Measurements from ENCODE around the gene ARCN1. TPM values are rescaled to one million over a fixed set of nuclear protein-coding genes. Genes with fewer than 3 reads are reported as not detected.

ARCN1 gene
- total RNA-seq, 1 experiment from 2014 or later: 330 TPM

DNA sequence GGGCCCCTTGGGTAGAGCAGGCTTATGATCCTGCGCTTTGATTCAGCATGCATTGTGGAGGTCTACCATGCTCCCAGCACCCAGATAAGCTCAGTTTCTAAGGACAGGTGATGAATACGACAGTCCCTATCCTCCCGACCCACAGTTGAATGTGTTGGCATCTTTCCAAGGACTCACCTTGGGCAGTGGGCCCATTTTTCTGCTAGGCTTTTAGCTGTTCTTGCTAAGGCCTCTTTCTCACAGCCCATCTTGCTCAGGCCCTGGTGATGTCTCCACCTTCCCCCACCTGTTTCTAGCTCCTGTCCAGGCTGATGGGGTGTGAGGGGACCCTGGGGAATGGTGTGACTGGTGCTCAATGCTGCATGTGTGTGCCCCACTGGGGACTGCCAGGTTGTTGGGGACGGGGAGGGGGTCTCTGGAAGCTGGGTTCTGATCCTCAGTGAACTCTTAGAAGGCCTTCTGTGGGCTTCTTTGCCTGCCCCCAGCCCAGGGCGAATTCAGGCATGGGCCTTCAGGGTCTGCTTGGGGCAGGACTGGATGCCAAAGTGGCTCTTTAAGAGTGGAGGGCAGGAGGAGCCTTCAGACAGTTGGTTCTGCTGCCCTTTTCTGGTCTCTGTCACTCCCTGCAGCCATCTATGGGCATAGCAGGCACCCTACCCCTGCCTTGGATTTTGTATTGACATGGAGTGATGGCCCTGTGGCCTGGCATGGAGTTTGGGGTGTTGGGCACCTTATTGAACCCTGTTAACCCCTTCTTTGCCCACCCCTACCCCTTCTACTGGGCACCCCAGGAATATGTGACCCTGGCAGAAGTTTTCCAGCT, 68.3 kb downstream of the ARCN1 start:
- Histone ChIP-seq H3K9me3 (no peaks in the 10 kb centered on the region), H3K27me3 (replicated peaks; ENCODE audit: control insufficient read depth, insufficient read depth, low read length) (no peaks in the 10 kb centered on the region), H3K4me3 (ENCODE audit: low read depth, low read length) (no peak overlapping the region), H3K36me3 (ENCODE audit: control insufficient read depth, insufficient read depth, low read length) (peaks cover 9% of the 10 kb centered on the region), H3K4me1 (no peaks in the 10 kb centered on the region)
- POLR2A ChIA-PET: interaction anchor here (0.6 kb wide), 1 partner anchor 12 kb away, joined by 3 read pairs; no protein-coding TSS in a partner anchor
- no peak overlapping the region for H3K27ac Mint-ChIP-seq (ENCODE audit: unreplicated experiment)
- H3K4me1 Mint-ChIP-seq (ENCODE audit: low read depth, unreplicated experiment): no peaks in the 10 kb centered on the region
- TF ChIP-seq, protein P1, sequence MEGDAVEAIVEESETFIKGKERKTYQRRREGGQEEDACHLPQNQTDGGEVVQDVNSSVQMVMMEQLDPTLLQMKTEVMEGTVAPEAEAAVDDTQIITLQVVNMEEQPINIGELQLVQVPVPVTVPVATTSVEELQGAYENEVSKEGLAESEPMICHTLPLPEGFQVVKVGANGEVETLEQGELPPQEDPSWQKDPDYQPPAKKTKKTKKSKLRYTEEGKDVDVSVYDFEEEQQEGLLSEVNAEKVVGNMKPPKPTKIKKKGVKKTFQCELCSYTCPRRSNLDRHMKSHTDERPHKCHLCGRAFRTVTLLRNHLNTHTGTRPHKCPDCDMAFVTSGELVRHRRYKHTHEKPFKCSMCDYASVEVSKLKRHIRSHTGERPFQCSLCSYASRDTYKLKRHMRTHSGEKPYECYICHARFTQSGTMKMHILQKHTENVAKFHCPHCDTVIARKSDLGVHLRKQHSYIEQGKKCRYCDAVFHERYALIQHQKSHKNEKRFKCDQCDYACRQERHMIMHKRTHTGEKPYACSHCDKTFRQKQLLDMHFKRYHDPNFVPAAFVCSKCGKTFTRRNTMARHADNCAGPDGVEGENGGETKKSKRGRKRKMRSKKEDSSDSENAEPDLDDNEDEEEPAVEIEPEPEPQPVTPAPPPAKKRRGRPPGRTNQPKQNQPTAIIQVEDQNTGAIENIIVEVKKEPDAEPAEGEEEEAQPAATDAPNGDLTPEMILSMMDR (IDR thresholded peaks at IDR 0.05; ENCODE audit: insufficient read depth in 1 of 2, low read depth in 1 of 2, low read length in 1 of 2, severe bottlenecking in 1 of 2, unreplicated experiment in 1 of 2): peak; percentile 29 to 62
- BruUV-seq (replicated peaks): no TSS peak
- DNase-seq: peak in 1 of 2 experiments; percentile 47
- H3K4me3 Mint-ChIP-seq (ENCODE audit: unreplicated experiment): no peak overlapping the region
- no peaks in the 10 kb centered on the region for H3K27me3 Mint-ChIP-seq (ENCODE audit: insufficient read depth, unreplicated experiment)
- H3K9me3 Mint-ChIP-seq (ENCODE audit: unreplicated experiment): no peaks in the 10 kb centered on the region
- intact Hi-C loops (cut with micrococcal nuclease; ENCODE audit: unreplicated experiment): loop anchor here (1.0 kb wide), 2 partner anchors 33 to 45 kb away; partner anchors contain the start of gene PHLDB1
- H3K36me3 Mint-ChIP-seq (ENCODE audit: insufficient read depth, unreplicated experiment): peaks cover 18% of the 10 kb centered on the region
- CTCF ChIA-PET: interaction anchor here (0.6 to 1.0 kb wide), 3 partner anchors 20 to 200 kb away, joined by 3 to 7 read pairs (median 3); no protein-coding TSS in a partner anchor

DNA sequence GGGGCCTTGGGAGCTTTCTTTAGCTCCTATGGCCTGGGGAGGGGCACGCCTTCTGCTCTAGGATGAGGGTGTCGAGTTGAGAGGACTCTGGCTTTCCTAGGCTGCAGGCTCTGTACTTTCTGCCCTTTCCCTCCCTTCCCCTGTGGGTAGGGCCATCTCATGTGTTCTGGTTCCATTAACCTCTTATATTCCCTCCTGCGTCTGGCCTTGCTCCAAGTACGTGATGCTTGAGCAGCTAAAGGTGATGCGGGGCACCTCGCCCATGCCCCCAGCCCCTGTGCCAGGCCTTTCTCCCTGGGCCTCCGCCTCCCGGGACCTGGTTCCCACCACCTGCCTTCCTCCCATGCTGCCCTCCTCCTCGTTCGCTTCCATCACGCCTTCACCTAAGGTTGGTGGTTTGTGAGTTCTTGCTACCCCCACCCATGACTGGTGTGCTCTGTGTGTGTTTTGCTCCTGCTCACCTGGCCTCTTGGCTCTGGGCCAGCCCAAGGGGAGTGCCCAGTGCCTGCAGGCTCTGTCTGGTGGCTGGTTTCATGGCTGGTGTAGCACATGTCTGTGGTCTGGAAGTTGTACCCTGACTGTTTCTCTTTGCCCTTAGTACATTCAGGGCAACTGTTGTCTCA, 69.3 kb downstream of the ARCN1 start:
- TF ChIP-seq, protein P1 (IDR thresholded peaks at IDR 0.05; ENCODE audit: insufficient read depth in 1 of 2, low read depth in 1 of 2, low read length in 1 of 2, severe bottlenecking in 1 of 2, unreplicated experiment in 1 of 2): no peak
- Mint-ChIP-seq H3K27me3 (ENCODE audit: insufficient read depth, unreplicated experiment) (no peaks in the 10 kb centered on the region), H3K4me3 (ENCODE audit: unreplicated experiment) (no peak overlapping the region), H3K36me3 (ENCODE audit: insufficient read depth, unreplicated experiment) (peaks cover 28% of the 10 kb centered on the region), H3K27ac (ENCODE audit: unreplicated experiment) (no peak overlapping the region), H3K4me1 (ENCODE audit: low read depth, unreplicated experiment) (no peaks in the 10 kb centered on the region), H3K9me3 (ENCODE audit: unreplicated experiment) (no peaks in the 10 kb centered on the region)
- no peaks in the 10 kb centered on the region for H3K27me3 ChIP-seq (replicated peaks; ENCODE audit: control insufficient read depth, insufficient read depth, low read length)
- no peak for DNase-seq
- intact Hi-C loops (cut with micrococcal nuclease; ENCODE audit: unreplicated experiment): no loop called here
- ChIA-PET POLR2A (no interaction called here), CTCF (interaction anchor here (0.6 kb wide), 2 partner anchors 74 to 201 kb away, joined by 3 to 4 read pairs; no protein-coding TSS in a partner anchor)
- no peak overlapping the region for H3K4me3 ChIP-seq (ENCODE audit: low read depth, low read length)
- no peaks in the 10 kb centered on the region for H3K4me1 ChIP-seq
- BruUV-seq (replicated peaks): no TSS peak
- no peaks in the 10 kb centered on the region for H3K9me3 ChIP-seq
- peaks cover 10% of the 10 kb centered on the region for H3K36me3 ChIP-seq (ENCODE audit: control insufficient read depth, insufficient read depth, low read length)

DNA sequence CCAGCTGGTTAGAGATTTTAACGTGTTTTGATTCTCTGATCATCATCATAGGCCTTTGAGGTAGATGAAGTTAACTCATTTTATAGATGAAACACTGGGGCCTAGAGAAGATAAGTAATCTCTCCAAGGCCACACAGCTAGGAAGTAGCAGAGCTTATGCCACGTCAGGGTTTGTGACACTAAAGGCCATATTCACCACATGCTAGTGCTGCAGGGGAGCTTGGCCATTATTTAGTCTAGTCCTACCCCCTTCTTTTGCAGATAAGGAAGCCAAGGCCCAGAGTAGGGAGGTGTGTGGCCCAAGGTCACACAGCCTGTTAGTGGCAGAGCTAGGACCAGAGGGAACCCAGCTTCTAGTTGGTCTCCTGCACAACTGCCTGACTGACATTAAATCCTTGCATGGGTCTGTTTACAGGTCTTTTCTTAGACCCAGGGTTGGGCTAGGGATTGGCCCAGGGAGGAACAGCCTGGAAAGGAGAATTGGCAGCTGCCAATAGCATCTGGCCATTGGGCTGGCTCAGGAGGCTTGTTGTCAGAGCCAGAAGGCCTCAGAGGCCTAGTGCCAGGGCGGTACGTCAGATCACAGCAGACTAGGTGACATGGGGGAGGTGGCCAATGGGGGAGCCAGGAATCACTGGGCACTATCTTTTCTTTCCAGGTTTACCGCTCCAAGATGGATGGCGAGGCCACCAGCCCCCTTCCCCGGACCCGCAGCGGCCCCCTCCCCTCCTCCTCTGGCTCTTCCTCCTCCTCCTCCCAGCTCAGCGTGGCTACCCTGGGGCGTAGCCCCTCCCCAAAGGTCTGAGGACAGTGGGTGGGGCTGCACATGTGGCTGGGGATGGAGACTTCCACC, 71.2 kb downstream of the ARCN1 start:
- Mint-ChIP-seq H3K9me3 (ENCODE audit: unreplicated experiment) (no peaks in the 10 kb centered on the region), H3K27me3 (ENCODE audit: insufficient read depth, unreplicated experiment) (no peaks in the 10 kb centered on the region), H3K4me1 (ENCODE audit: low read depth, unreplicated experiment) (no peaks in the 10 kb centered on the region), H3K4me3 (ENCODE audit: unreplicated experiment) (no peak overlapping the region), H3K36me3 (ENCODE audit: insufficient read depth, unreplicated experiment) (peaks cover 47% of the 10 kb centered on the region), H3K27ac (ENCODE audit: unreplicated experiment) (no peak overlapping the region)
- no TSS peak for BruUV-seq (replicated peaks)
- no peaks in the 10 kb centered on the region for H3K4me1 ChIP-seq
- H3K9me3 ChIP-seq: no peaks in the 10 kb centered on the region
- no peaks in the 10 kb centered on the region for H3K27me3 ChIP-seq (replicated peaks; ENCODE audit: control insufficient read depth, insufficient read depth, low read length)
- CTCF ChIA-PET: interaction anchor here (1.2 kb wide), 1 partner anchor 22 kb away, joined by 5 read pairs; no protein-coding TSS in a partner anchor
- H3K4me3 ChIP-seq (ENCODE audit: low read depth, low read length): no peak overlapping the region
- intact Hi-C loops (cut with micrococcal nuclease; ENCODE audit: unreplicated experiment): no loop called here
- POLR2A ChIA-PET: interaction anchor here (0.6 kb wide), 3 partner anchors 14 to 48 kb away, joined by 3 to 10 read pairs (median 4); no protein-coding TSS in a partner anchor
- no peak for DNase-seq
- H3K36me3 ChIP-seq (ENCODE audit: control insufficient read depth, insufficient read depth, low read length): peaks cover 11% of the 10 kb centered on the region
- TF ChIP-seq, protein P1 (IDR thresholded peaks at IDR 0.05; ENCODE audit: insufficient read depth in 1 of 2, low read depth in 1 of 2, low read length in 1 of 2, severe bottlenecking in 1 of 2, unreplicated experiment in 1 of 2): no peak

Measured in Caco-2 (cell line).